GM21619 (cell line): ENCODE data around the gene PFDN6.
"Not testable (repeated sequence)": the region's sequence is repeated elsewhere in the genome, so short reads cannot be mapped to it uniquely, and the experiment has no call there.

ENCODE experiments used
- ATAC-seq: cut with Tn5 transposase; IDR thresholded peaks from one replicate; pipeline ENCODE4 v1.9.1; 2021; ENCODE audit not compliant: unreplicated experiment

The PFDN6 gene

GRCh38 chr6:33288921-33289783 is at the start of gene PFDN6, which contains the start of gene WDR46:
TSS of gene PFDN6 (plus strand) at chr6:33289601. CDS start at chr6:33289857, 256 bp downstream.
TSS of gene WDR46 (minus strand) at chr6:33289239. CDS start at chr6:33289170, 69 bp downstream.
- peak; percentile 84 for ATAC-seq

GRCh38 chr6:33241968-33242367 is 47.4 kb upstream of the PFDN6 start:
- ATAC-seq = no peak

GRCh38 chr6:33243476-33243875 is 45.9 kb upstream of the PFDN6 start:
- no peak for ATAC-seq

GRCh38 chr6:33247977-33248642 is 41.3 kb upstream of the PFDN6 start:
- ATAC-seq = peak; percentile 32

- no peak for ATAC-seq
Measured at GRCh38 chr6:33248643-33248931, 40.8 kb upstream of the PFDN6 start.

GRCh38 chr6:33248932-33249731 is 40.3 kb upstream of the PFDN6 start:
- peak; percentile 82 for ATAC-seq

GRCh38 chr6:33249732-33250630 is 39.4 kb upstream of the PFDN6 start:
- ATAC-seq = no peak

GRCh38 chr6:33250731-33251130 is 38.7 kb upstream of the PFDN6 start:
- no peak for ATAC-seq

- no peak for ATAC-seq
Measured at GRCh38 chr6:33251395-33252012, 37.9 kb upstream of the PFDN6 start.

GRCh38 chr6:33252759-33253158 is 36.6 kb upstream of the PFDN6 start:
- ATAC-seq = no peak

GRCh38 chr6:33254591-33254990 is 34.8 kb upstream of the PFDN6 start:
- no peak for ATAC-seq

GRCh38 chr6:33259032-33259431 is 30.4 kb upstream of the PFDN6 start:
- ATAC-seq = no peak

- ATAC-seq = not testable (repeated sequence)
Measured at GRCh38 chr6:33262490-33262889, 26.9 kb upstream of the PFDN6 start.

- no peak for ATAC-seq
Measured at GRCh38 chr6:33264015-33264414, 25.4 kb upstream of the PFDN6 start.

GRCh38 chr6:33271117-33271467 is 18.3 kb upstream of the PFDN6 start:
- ATAC-seq = no peak

- peak; percentile 70 for ATAC-seq
Measured at GRCh38 chr6:33271468-33272274, 17.7 kb upstream of the PFDN6 start, which contains the start of the genes RPS18 and VPS52. TSS of gene RPS18 (plus strand) at chr6:33272075. CDS start at chr6:33272120, 45 bp downstream. TSS of gene VPS52 (minus strand) at chr6:33271876. CDS start at chr6:33271675, 201 bp downstream.

GRCh38 chr6:33272275-33273128 is 16.9 kb upstream of the PFDN6 start:
- no peak for ATAC-seq
